ENCODE measurements around the gene TIMM22.

- TF ChIP-seq, protein P1, sequence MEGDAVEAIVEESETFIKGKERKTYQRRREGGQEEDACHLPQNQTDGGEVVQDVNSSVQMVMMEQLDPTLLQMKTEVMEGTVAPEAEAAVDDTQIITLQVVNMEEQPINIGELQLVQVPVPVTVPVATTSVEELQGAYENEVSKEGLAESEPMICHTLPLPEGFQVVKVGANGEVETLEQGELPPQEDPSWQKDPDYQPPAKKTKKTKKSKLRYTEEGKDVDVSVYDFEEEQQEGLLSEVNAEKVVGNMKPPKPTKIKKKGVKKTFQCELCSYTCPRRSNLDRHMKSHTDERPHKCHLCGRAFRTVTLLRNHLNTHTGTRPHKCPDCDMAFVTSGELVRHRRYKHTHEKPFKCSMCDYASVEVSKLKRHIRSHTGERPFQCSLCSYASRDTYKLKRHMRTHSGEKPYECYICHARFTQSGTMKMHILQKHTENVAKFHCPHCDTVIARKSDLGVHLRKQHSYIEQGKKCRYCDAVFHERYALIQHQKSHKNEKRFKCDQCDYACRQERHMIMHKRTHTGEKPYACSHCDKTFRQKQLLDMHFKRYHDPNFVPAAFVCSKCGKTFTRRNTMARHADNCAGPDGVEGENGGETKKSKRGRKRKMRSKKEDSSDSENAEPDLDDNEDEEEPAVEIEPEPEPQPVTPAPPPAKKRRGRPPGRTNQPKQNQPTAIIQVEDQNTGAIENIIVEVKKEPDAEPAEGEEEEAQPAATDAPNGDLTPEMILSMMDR (IDR thresholded peaks at IDR 0.05) = no peak
- no peak for TF ChIP-seq POLR2A (IDR thresholded peaks at IDR 0.05)
These were observed 22.5 kb downstream of the TIMM22 start for GRCh38 chr17:1019451-1019850.
